ENCODE results near the gene CREB5. TPM values are rescaled to one million over a fixed set of nuclear protein-coding genes. Genes with fewer than 3 reads are reported as not detected.

CREB5 gene
- total and polyA plus RNA-seq, 8 donors, result 2.5 to 11.5 (median 3.6) TPM

DNA sequence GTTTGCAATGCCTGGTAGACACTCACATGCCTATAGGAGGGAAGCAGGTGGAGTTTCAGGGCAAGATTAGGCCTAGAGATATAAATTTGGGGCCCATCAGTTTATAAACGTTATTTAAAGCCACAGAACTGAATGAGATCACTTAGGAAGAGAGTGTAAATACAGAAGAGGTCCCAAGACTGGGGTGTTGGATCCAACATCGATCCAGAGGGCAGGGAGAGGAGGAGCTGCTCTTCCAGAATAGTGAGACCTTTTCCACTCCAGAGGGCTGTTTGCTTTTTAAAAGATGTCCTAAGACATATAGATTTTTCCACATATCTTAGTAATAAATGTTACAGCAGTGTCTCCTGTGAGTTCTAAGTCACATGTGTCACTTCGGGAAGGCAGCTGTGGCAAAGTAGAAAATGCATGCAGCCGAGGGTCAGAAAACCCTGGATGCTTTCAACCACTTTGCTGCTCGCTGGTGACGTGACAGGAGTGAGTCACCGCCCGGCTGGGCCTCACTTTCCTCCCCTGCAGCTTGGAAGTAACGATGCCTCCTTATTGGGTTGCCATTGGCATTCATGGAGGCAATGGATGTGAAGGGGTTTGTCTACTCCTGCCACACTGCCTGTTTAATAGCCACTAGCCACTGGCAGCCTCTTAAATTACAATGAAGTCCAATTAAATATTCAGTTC, 450.4 kb downstream of the CREB5 start:
- Histone ChIP-seq H3K9me3 (no peaks in the 10 kb centered on the region), H3K36me3 (no peaks in the 10 kb centered on the region), H3K4me1 (no peaks in the 10 kb centered on the region), H3K27ac (no peak overlapping the region), H3K4me3 (no peak overlapping the region), H3K27me3 (no peaks in the 10 kb centered on the region)
- TF ChIP-seq, protein P1, sequence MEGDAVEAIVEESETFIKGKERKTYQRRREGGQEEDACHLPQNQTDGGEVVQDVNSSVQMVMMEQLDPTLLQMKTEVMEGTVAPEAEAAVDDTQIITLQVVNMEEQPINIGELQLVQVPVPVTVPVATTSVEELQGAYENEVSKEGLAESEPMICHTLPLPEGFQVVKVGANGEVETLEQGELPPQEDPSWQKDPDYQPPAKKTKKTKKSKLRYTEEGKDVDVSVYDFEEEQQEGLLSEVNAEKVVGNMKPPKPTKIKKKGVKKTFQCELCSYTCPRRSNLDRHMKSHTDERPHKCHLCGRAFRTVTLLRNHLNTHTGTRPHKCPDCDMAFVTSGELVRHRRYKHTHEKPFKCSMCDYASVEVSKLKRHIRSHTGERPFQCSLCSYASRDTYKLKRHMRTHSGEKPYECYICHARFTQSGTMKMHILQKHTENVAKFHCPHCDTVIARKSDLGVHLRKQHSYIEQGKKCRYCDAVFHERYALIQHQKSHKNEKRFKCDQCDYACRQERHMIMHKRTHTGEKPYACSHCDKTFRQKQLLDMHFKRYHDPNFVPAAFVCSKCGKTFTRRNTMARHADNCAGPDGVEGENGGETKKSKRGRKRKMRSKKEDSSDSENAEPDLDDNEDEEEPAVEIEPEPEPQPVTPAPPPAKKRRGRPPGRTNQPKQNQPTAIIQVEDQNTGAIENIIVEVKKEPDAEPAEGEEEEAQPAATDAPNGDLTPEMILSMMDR (IDR thresholded peaks at IDR 0.05), result no peak
- no peak for ATAC-seq
- intact Hi-C loops (cut with DNase I), result loop anchor here in 2 of 3 donors (10.0 kb wide), 2 partner anchors 478 to 488 kb away; no protein-coding TSS in a partner anchor
- DNase-seq, result no peak
- WGBS, 2 donors, result 66 to 80% methylated on average over 9 of the region's 9 CpGs
- FAIRE-seq, result no peak

DNA sequence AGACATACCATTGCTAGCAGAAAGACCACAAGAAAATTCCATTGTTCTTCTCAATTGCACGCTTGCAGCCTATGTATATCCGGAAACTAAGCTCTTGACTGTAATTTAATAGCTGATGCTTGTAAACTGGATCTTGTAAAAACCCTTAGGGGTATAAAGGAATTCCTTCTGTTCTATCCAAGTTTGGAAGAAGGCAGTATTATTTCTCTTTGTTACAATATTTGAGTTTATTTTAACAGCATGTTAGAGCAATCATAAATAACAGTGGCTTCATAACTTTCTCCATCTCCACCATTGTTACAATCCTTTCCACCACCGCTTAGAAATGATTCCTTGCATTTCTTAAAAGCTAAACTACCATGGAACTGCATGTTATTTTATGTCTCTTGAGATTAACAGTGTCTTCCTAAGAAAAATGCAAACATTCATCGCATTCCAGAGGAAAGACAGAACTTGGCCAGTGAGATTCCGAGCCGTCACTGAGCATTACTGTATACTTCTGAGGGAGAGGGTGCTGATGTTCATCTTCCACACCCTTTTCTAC, 453.4 kb downstream of the CREB5 start:
- H3K9me3 ChIP-seq, result no peaks in the 10 kb centered on the region
- no peaks in the 10 kb centered on the region for H3K27me3 ChIP-seq
- ATAC-seq (no peak), FAIRE-seq (no peak), DNase-seq (no peak)
- no peaks in the 10 kb centered on the region for H3K4me1 ChIP-seq
- H3K27ac ChIP-seq, result no peak overlapping the region
- H3K4me3 ChIP-seq, result no peak overlapping the region
- no peaks in the 10 kb centered on the region for H3K36me3 ChIP-seq
- 90 to 92% methylated on average over 6 of the region's 6 CpGs for WGBS, 2 donors
- TF ChIP-seq, protein P1 (IDR thresholded peaks at IDR 0.05), result no peak
- intact Hi-C loops (cut with DNase I), result loop anchor here in 2 of 3 donors (10.0 kb wide), 2 partner anchors 481 to 491 kb away; no protein-coding TSS in a partner anchor

DNA sequence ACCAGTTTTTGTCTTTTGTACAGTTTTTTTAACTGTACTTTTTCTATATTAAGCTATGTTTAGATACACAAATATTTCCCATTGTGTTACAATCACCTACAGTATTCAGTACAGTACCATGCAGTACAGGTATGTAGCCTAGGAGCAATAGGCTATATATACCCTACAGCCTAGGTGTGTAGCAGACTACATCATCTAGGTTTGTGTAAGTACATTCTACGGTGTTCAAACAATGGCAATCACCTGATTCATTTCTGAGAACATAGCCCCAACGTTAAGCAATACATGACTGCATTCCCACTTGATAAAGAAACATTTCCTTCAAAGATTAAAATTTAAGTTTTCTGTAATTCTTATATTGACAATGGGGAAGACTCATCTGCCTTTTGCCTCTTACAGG, 456.4 kb downstream of the CREB5 start:
- Histone ChIP-seq H3K4me3 (no peak overlapping the region), H3K27ac (no peak overlapping the region), H3K36me3 (no peaks in the 10 kb centered on the region), H3K27me3 (no peaks in the 10 kb centered on the region), H3K4me1 (no peaks in the 10 kb centered on the region), H3K9me3 (no peaks in the 10 kb centered on the region)
- 75 to 77% methylated on average over 2 of the region's 2 CpGs for WGBS, 2 donors
- DNase-seq (no peak), ATAC-seq (no peak), FAIRE-seq (no peak)
- TF ChIP-seq, protein P1 (IDR thresholded peaks at IDR 0.05), result no peak
- intact Hi-C loops (cut with DNase I), result loop anchor here in 2 of 3 donors (10.0 kb wide), 2 partner anchors 484 to 494 kb away; no protein-coding TSS in a partner anchor

DNA sequence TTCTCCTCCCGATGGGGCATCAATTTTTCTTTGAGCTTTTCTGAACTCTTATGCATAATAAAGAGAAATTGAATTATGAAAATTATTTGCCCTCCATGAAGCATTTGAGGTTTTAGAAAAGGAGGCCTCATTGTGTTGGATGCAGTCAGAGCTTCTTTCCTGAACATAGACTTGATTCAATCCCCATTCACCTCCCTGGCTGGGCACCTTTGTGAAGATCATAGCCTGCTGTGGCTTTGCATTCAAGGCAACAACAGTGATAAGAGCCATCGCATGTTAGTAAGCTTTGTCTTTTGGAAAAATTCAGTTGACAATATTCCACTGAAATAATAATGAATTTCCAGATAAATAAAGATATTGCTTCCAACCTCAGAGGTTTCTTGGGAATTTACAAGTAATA, 458.8 kb downstream of the CREB5 start:
- intact Hi-C loops (cut with DNase I), result no loop called here
- DNase-seq (no peak), FAIRE-seq (no peak), ATAC-seq (no peak)
- Histone ChIP-seq H3K4me3 (no peak overlapping the region), H3K9me3 (no peaks in the 10 kb centered on the region), H3K4me1 (no peaks in the 10 kb centered on the region), H3K27ac (no peak overlapping the region), H3K36me3 (no peaks in the 10 kb centered on the region), H3K27me3 (no peaks in the 10 kb centered on the region)
- TF ChIP-seq, protein P1 (IDR thresholded peaks at IDR 0.05), result no peak
- 81 to 84% methylated on average over 2 of the region's 2 CpGs for WGBS, 2 donors

DNA sequence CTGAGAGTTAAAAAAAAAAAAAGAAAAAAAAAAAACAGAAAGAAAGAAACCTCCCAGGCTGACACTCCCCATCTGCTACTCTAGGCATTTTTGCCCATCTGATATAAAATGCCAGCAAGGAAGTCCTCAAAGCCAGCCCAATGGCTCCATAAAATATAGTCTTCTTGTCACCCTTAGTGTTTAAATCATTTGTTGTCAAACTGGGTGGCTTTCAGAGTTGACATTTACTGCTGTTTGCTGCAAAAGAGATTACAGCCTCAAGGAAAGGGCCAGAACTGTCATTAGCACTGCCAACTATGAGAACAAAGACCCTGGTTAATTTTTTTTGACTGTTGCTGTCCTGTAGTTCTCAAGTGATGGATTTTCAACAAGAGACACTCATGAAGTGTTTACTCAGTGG, 459.3 kb downstream of the CREB5 start:
- no peaks in the 10 kb centered on the region for H3K27me3 ChIP-seq
- no peak for DNase-seq
- ATAC-seq, result no peak
- no peaks in the 10 kb centered on the region for H3K36me3 ChIP-seq
- H3K4me1 ChIP-seq, result no peaks in the 10 kb centered on the region
- no peak overlapping the region for H3K4me3 ChIP-seq
- no peak overlapping the region for H3K27ac ChIP-seq
- TF ChIP-seq, protein P1 (IDR thresholded peaks at IDR 0.05), result no peak
- intact Hi-C loops (cut with DNase I), result no loop called here
- H3K9me3 ChIP-seq, result no peaks in the 10 kb centered on the region
- no peak for FAIRE-seq

Measured in pancreas (tissue), 10 donors.